ENCODE measurements around the gene TESK2. TPM values are rescaled to one million over a fixed set of nuclear protein-coding genes. Genes with fewer than 3 reads are reported as not detected.
"Not testable (repeated sequence)": the region's sequence is repeated elsewhere in the genome, so short reads cannot be mapped to it uniquely, and the experiment has no call there.

TESK2 gene
- polyA plus RNA-seq, 1 donor from 2014 or later, result 0.51 TPM

DNA sequence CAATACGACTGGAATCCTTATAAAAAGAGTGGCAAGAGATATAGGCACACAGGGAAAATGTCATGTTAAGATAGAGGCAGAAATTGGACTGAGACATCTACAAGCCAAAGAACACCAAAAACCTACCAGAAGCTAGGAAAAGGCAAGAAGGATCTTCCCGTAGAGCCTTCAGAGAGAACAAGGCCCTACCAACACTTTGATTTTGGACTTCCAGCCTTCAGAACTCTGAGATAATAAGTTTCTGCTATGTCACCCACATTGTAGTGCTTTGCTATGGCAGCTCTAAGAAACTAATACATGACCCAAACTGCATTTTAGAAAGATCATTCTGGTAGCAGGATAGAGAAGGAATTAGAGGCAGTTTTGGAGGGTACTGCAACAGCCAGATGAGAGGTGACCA is 126.7 kb downstream of the TESK2 start:
- no peaks in the 10 kb centered on the region for H4K20me1 ChIP-seq (ENCODE audit: insufficient read depth)
- no peak overlapping the region for H3K9ac ChIP-seq (ENCODE audit: low read length)
- H2AFZ ChIP-seq (ENCODE audit: low read depth, low read length), result no peak overlapping the region
- no peaks in the 10 kb centered on the region for H3F3A ChIP-seq (ENCODE audit: insufficient read depth, low read length, poor library complexity, severe bottlenecking)
- H3K9me3 ChIP-seq (ENCODE audit: low read length), result no peaks in the 10 kb centered on the region
- H3K4me3 ChIP-seq (ENCODE audit: low read length), result no peak overlapping the region
- H3K9me2 ChIP-seq (ENCODE audit: insufficient read depth, low read length), result no peaks in the 10 kb centered on the region
- no peaks in the 10 kb centered on the region for H3K27me3 ChIP-seq (ENCODE audit: insufficient read depth, low read depth, low read length)
- no peaks in the 10 kb centered on the region for H3K36me3 ChIP-seq (ENCODE audit: insufficient read depth, low read length)
- TF ChIP-seq REST (IDR thresholded peaks at IDR 0.05; ENCODE audit: borderline replicate concordance), result no peak
- TF ChIP-seq EZH2 (IDR thresholded peaks at IDR 0.05; ENCODE audit: borderline replicate concordance, insufficient read depth, low read length, poor library complexity, severe bottlenecking), result no peak
- no peak for TF ChIP-seq EP300 (conservative IDR thresholded peaks at IDR 0.05; ENCODE audit: poor library complexity, severe bottlenecking)
- no peak for TF ChIP-seq TAF1 (IDR thresholded peaks at IDR 0.05; ENCODE audit: low read depth)
- no peak for TF ChIP-seq RAD21 (conservative IDR thresholded peaks at IDR 0.05)
- TF ChIP-seq SMC3 (conservative IDR thresholded peaks at IDR 0.05; ENCODE audit: poor library complexity), result no peak
- TF ChIP-seq MXI1 (conservative IDR thresholded peaks at IDR 0.05; ENCODE audit: poor library complexity, severe bottlenecking), result no peak
- no peak for TF ChIP-seq POLR2AphosphoS5 (IDR thresholded peaks at IDR 0.05)
- TF ChIP-seq, protein P1, sequence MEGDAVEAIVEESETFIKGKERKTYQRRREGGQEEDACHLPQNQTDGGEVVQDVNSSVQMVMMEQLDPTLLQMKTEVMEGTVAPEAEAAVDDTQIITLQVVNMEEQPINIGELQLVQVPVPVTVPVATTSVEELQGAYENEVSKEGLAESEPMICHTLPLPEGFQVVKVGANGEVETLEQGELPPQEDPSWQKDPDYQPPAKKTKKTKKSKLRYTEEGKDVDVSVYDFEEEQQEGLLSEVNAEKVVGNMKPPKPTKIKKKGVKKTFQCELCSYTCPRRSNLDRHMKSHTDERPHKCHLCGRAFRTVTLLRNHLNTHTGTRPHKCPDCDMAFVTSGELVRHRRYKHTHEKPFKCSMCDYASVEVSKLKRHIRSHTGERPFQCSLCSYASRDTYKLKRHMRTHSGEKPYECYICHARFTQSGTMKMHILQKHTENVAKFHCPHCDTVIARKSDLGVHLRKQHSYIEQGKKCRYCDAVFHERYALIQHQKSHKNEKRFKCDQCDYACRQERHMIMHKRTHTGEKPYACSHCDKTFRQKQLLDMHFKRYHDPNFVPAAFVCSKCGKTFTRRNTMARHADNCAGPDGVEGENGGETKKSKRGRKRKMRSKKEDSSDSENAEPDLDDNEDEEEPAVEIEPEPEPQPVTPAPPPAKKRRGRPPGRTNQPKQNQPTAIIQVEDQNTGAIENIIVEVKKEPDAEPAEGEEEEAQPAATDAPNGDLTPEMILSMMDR (IDR thresholded peaks at IDR 0.05; ENCODE audit: poor library complexity, severe bottlenecking), result no peak
- H3K79me2 ChIP-seq (replicated peaks; ENCODE audit: insufficient read depth, low read length), result no peaks in the 10 kb centered on the region
- no peak overlapping the region for H3K27ac ChIP-seq (ENCODE audit: low read length)
- H3K4me2 ChIP-seq (ENCODE audit: low read length), result no peak overlapping the region

DNA sequence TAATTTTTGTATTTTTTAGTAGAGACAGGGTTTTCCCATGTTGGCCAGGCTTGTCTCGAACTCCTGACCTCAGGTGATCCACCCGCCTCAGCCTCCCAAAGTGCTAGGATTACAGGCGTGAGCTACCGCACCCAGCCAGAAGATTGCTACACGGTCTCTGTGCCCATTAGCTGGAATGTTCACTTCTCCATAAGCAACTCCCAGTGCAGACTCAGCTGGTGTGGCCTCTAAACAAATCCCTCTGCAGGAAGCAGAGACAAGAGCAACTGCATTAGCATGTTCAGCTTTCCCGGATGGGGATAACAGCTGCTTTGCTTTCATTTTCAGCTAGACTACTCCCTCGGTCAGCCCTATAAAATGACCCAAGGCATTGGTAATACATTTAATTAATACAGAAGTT is 130.0 kb downstream of the TESK2 start:
- H3K9me2 ChIP-seq (ENCODE audit: insufficient read depth, low read length); H3K9ac ChIP-seq (ENCODE audit: low read length); H3K79me2 ChIP-seq (replicated peaks; ENCODE audit: insufficient read depth, low read length); H4K20me1 ChIP-seq (ENCODE audit: insufficient read depth); H3K9me3 ChIP-seq (ENCODE audit: low read length); H3K4me2 ChIP-seq (ENCODE audit: low read length); H2AFZ ChIP-seq (ENCODE audit: low read depth, low read length); H3K36me3 ChIP-seq (ENCODE audit: insufficient read depth, low read length); H3F3A ChIP-seq (ENCODE audit: insufficient read depth, low read length, poor library complexity, severe bottlenecking); H3K27me3 ChIP-seq (ENCODE audit: insufficient read depth, low read depth, low read length); H3K4me3 ChIP-seq (ENCODE audit: low read length); H3K27ac ChIP-seq (ENCODE audit: low read length): not testable (repeated sequence)

GRCh38 chr1:45359882-45360513 is 131.0 kb downstream of the TESK2 start:
- Histone ChIP-seq H3K4me3 (ENCODE audit: low read length) (no peak overlapping the region), H3K27ac (ENCODE audit: low read length) (no peak overlapping the region), H3K9me3 (ENCODE audit: low read length) (no peaks in the 10 kb centered on the region)

More at GRCh38 chr1:45359882-45360513, 131.0 kb downstream of the TESK2 start:
- Histone ChIP-seq H3K36me3 (ENCODE audit: insufficient read depth, low read length) (no peaks in the 10 kb centered on the region), H3F3A (ENCODE audit: insufficient read depth, low read length, poor library complexity, severe bottlenecking) (no peaks in the 10 kb centered on the region), H2AFZ (ENCODE audit: low read depth, low read length) (no peak overlapping the region), H3K4me2 (ENCODE audit: low read length) (no peak overlapping the region), H4K20me1 (ENCODE audit: insufficient read depth) (no peaks in the 10 kb centered on the region), H3K9me2 (ENCODE audit: insufficient read depth, low read length) (no peaks in the 10 kb centered on the region), H3K9ac (ENCODE audit: low read length) (no peak overlapping the region), H3K27me3 (ENCODE audit: insufficient read depth, low read depth, low read length) (no peaks in the 10 kb centered on the region), H3K79me2 (replicated peaks; ENCODE audit: insufficient read depth, low read length) (no peaks in the 10 kb centered on the region)
- TF ChIP-seq RAD21 (conservative IDR thresholded peaks at IDR 0.05) (peak; percentile 77), REST (IDR thresholded peaks at IDR 0.05; ENCODE audit: borderline replicate concordance) (no peak), EP300 (conservative IDR thresholded peaks at IDR 0.05; ENCODE audit: poor library complexity, severe bottlenecking) (no peak), SMC3 (conservative IDR thresholded peaks at IDR 0.05; ENCODE audit: poor library complexity) (peak; percentile 74)
- TF ChIP-seq, protein P1 (IDR thresholded peaks at IDR 0.05; ENCODE audit: poor library complexity, severe bottlenecking), result peak; percentile 73

Data from neural cell (in vitro differentiated cells).